Cortex of kidney (tissue), 1 donor: ENCODE results near the gene MRGPRD.

ENCODE experiments used
- DNase-seq: peaks from one replicate; lab custom pipeline; 2025; lab: John Stamatoyannopoulos, UW

The MRGPRD gene

GRCh38 chr11:68946416-68947090 lies 34.2 kb downstream of the MRGPRD start:
- DNase-seq, result no peak

- no peak for DNase-seq
Measured at GRCh38 chr11:68942751-68943271, 38.0 kb downstream of the MRGPRD start.

- no peak for DNase-seq
Measured at GRCh38 chr11:68942095-68942620, 38.6 kb downstream of the MRGPRD start.

- no peak for DNase-seq
Measured at GRCh38 chr11:68941324-68942094, 39.3 kb downstream of the MRGPRD start.

- no peak for DNase-seq
Measured at GRCh38 chr11:68940651-68941323, 40.0 kb downstream of the MRGPRD start.

- no peak for DNase-seq
Measured at GRCh38 chr11:68939583-68940555, 40.9 kb downstream of the MRGPRD start.

- no peak for DNase-seq
Measured at GRCh38 chr11:68938816-68939582, 41.8 kb downstream of the MRGPRD start.

- DNase-seq, result no peak
Measured at GRCh38 chr11:68938088-68938487, 42.7 kb downstream of the MRGPRD start.

- no peak for DNase-seq
Measured at GRCh38 chr11:68936676-68937620, 43.8 kb downstream of the MRGPRD start.

- no peak for DNase-seq
Measured at GRCh38 chr11:68936358-68936636, 44.5 kb downstream of the MRGPRD start.

- DNase-seq, result no peak
Measured at GRCh38 chr11:68935516-68936357, 45.0 kb downstream of the MRGPRD start.

- DNase-seq, result no peak
Measured at GRCh38 chr11:68935066-68935465, 45.7 kb downstream of the MRGPRD start.

GRCh38 chr11:68934666-68935065 lies 46.1 kb downstream of the MRGPRD start:
- DNase-seq, result no peak

GRCh38 chr11:68934321-68934645 lies 46.5 kb downstream of the MRGPRD start:
- DNase-seq, result no peak

- no peak for DNase-seq
Measured at GRCh38 chr11:68933605-68934320, 47.0 kb downstream of the MRGPRD start.

GRCh38 chr11:68932933-68933577 lies 47.7 kb downstream of the MRGPRD start:
- no peak for DNase-seq

GRCh38 chr11:68932358-68932757 lies 48.4 kb downstream of the MRGPRD start:
- DNase-seq, result no peak

GRCh38 chr11:68931911-68932310 lies 48.9 kb downstream of the MRGPRD start:
- DNase-seq, result no peak
